Naive thymus-derived CD8-positive, alpha-beta T cell (primary cell): Measurements from ENCODE around the gene PLEKHG5. TPM values are rescaled to one million over a fixed set of nuclear protein-coding genes. Genes with fewer than 3 reads are reported as not detected.
A peak's percentile ranks its signal among the peaks of the same experiment; 100 is the strongest.
"Not testable (repeated sequence)": the region's sequence is repeated elsewhere in the genome, so short reads cannot be mapped to it uniquely, and the experiment has no call there.

Source experiments
- ATAC-seq, 2 donors: fragments of 150-1000 bp; cut with Tn5 transposase in 1 of 2; sonication (Bioruptor Pico), chemical (Tn5 transposase) in 1 of 2; 1 replicate in 1 of 2; 2 replicates in 1 of 2; pipeline ENCODE4 v1.10.0; 2021; ENCODE audit warnings: mild to moderate bottlenecking in 2 of 2, moderate library complexity in 2 of 2
- POLR2A ChIA-PET: fragments of 350-600 bp; sonication (Branson Sonifier 250); formaldehyde crosslinking; loops from one replicate; lab custom pipeline; 2021; ENCODE audit warnings: antibody characterized with exemption; lab: Charles Lee
- DNase-seq, 10 donors: peaks; one replicate each; pipeline versions ENCODE4 v3.0.0 to v3.0.0-alpha.2; 2020 to 2022
- H3K27ac Mint-ChIP-seq, 10 donors: one replicate each; pipeline ENCODE4 v1.8.0; 2020 to 2022; ENCODE audit warnings: mild to moderate bottlenecking in 10 of 10, mixed read lengths in 10 of 10, moderate library complexity in 4 of 10, inconsistent platforms in 1 of 10
- H3K27me3 Mint-ChIP-seq, 5 donors: one replicate each; pipeline ENCODE4 v1.8.0; 2021 to 2022; ENCODE audit warnings: mixed read lengths in 5 of 5
- H3K36me3 Mint-ChIP-seq, 3 donors: one replicate each; pipeline ENCODE4 v1.8.0; 2020 to 2022; ENCODE audit warnings: mixed read lengths in 3 of 3, mild to moderate bottlenecking in 2 of 3, inconsistent platforms in 1 of 3
- H3K4me1 Mint-ChIP-seq, 4 donors: one replicate each; pipeline ENCODE4 v1.8.0; 2021 to 2022; ENCODE audit warnings: mixed read lengths in 4 of 4
- H3K4me3 Mint-ChIP-seq, 10 donors: one replicate each; pipeline ENCODE4 v1.8.0; 2020 to 2022; ENCODE audit warnings: mild to moderate bottlenecking in 10 of 10, mixed read lengths in 10 of 10, moderate library complexity in 6 of 10, inconsistent platforms in 1 of 10
- H3K9me3 Mint-ChIP-seq, 9 donors: one replicate each; pipeline ENCODE4 v1.8.0; 2020 to 2022; ENCODE audit warnings: mixed read lengths in 9 of 9, mild to moderate bottlenecking in 3 of 9, inconsistent platforms in 1 of 9, moderate library complexity in 1 of 9
- polyA plus RNA-seq, 3 donors: library from polyadenylated mRNA; unstranded; fragments of 300-500 nt; fragmentation: Illumina TruSeq; gene quantifications; one replicate each; pipeline ENCODE4 v1.2.3, GENCODE V29; 2021
- total RNA-seq, 8 experiments: library from RNA in 2 of 8; stranded (reverse) in 2 of 8; gene quantifications; one replicate each; pipeline ENCODE4 v1.2.3 and lab custom pipeline; 2021 to 2026

Gene PLEKHG5
- total and polyA plus RNA-seq, 5 experiments from 2014 or later: 0.57 to 7.0 (median 1.4) TPM

- H3K27me3 Mint-ChIP-seq, ATAC-seq, H3K4me3 Mint-ChIP-seq, H3K36me3 Mint-ChIP-seq, DNase-seq, H3K9me3 Mint-ChIP-seq: not testable (repeated sequence)
- peak overlapping the region in 1 of 10 donors; percentile 40 for H3K27ac Mint-ChIP-seq
- H3K4me1 Mint-ChIP-seq: peaks cover 17 to 50% (median 39%) of the 10 kb centered on the region in 4 donors
- POLR2A ChIA-PET: interaction anchor here (1.3 to 6.2 kb wide), 3 partner anchors 52 to 106 kb away, joined by 3 to 43 read pairs (median 30); partner anchors contain the start of genes NOL9 and TAS1R1
Measured at GRCh38 chr1:6493834-6494223, 2.4 kb upstream of the PLEKHG5 start.

GRCh38 chr1:6491966-6492365 is 499 bp upstream of the PLEKHG5 start:
- POLR2A ChIA-PET: interaction anchor here (0.5 to 6.2 kb wide), 9 partner anchors 8 to 130 kb away, joined by 3 to 43 read pairs (median 9); partner anchors contain the start of genes ESPN, KLHL21, NOL9 and TAS1R1
- Mint-ChIP-seq H3K27ac (peak overlapping the region in 8 of 10 donors; percentile 42 to 86 (median 76)), H3K36me3 (peaks cover 0 to 2% (median 0%) of the 10 kb centered on the region in 3 donors), H3K9me3 (no peaks in the 10 kb centered on the region), H3K4me1 (peaks cover 19 to 42% (median 35%) of the 10 kb centered on the region in 4 donors), H3K4me3 (peak overlapping the region; percentile 76 to 87 (median 82)), H3K27me3 (peaks cover 0 to 14% (median 7%) of the 10 kb centered on the region in 5 donors)
- DNase-seq (no peak), ATAC-seq (no peak)

GRCh38 chr1:6491081-6491449 is 402 bp downstream of the PLEKHG5 start:
- H3K9me3 Mint-ChIP-seq: no peaks in the 10 kb centered on the region
- POLR2A ChIA-PET: interaction anchor here (1.0 to 6.2 kb wide), 16 partner anchors 8 to 211 kb away, joined by 3 to 43 read pairs (median 5); partner anchors contain the start of genes DNAJC11, KLHL21, NOL9 and TAS1R1
- ATAC-seq (no peak), DNase-seq (no peak)
- peak overlapping the region in 9 of 10 donors; percentile 42 to 86 (median 74) for H3K27ac Mint-ChIP-seq
- H3K27me3 Mint-ChIP-seq: peaks cover 5 to 23% (median 16%) of the 10 kb centered on the region in 5 donors
- peaks cover 24 to 45% (median 36%) of the 10 kb centered on the region in 4 donors for H3K4me1 Mint-ChIP-seq
- peak overlapping the region; percentile 76 to 87 (median 82) for H3K4me3 Mint-ChIP-seq
- peaks cover 0 to 2% (median 0%) of the 10 kb centered on the region in 3 donors for H3K36me3 Mint-ChIP-seq

- Mint-ChIP-seq H3K4me1 (peaks cover 25 to 43% (median 31%) of the 10 kb centered on the region in 4 donors), H3K36me3 (peaks cover 0 to 2% (median 0%) of the 10 kb centered on the region in 3 donors), H3K4me3 (peak overlapping the region; percentile 76 to 87 (median 82)), H3K27me3 (peaks cover 5 to 27% (median 18%) of the 10 kb centered on the region in 5 donors), H3K9me3 (no peaks in the 10 kb centered on the region), H3K27ac (peak overlapping the region in 7 of 10 donors; percentile 34 to 86 (median 67))
- ATAC-seq (peak; percentile 45 to 60), DNase-seq (peak; percentile 20 to 72 (median 40))
- POLR2A ChIA-PET: interaction anchor here (1.0 to 6.2 kb wide), 17 partner anchors 9 to 211 kb away, joined by 3 to 43 read pairs (median 5); partner anchors contain the start of genes DNAJC11, KLHL21, NOL9 and TAS1R1
Measured at GRCh38 chr1:6490181-6491080, 1.0 kb downstream of the PLEKHG5 start.

GRCh38 chr1:6489799-6490180 is 1.7 kb downstream of the PLEKHG5 start:
- peak overlapping the region in 3 of 10 donors; percentile 19 to 67 (median 58) for H3K27ac Mint-ChIP-seq

GRCh38 chr1:6489383-6489765 is 2.1 kb downstream of the PLEKHG5 start:
- POLR2A ChIA-PET: interaction anchor here (1.4 to 6.2 kb wide), 6 partner anchors 10 to 65 kb away, joined by 3 to 43 read pairs (median 20); partner anchors contain the start of genes NOL9 and TAS1R1
- peaks cover 22 to 43% (median 29%) of the 10 kb centered on the region in 4 donors for H3K4me1 Mint-ChIP-seq
- peak overlapping the region in 2 of 10 donors; percentile 18 to 85 for H3K4me3 Mint-ChIP-seq
- H3K9me3 Mint-ChIP-seq: no peaks in the 10 kb centered on the region
- peaks cover 0 to 3% (median 0%) of the 10 kb centered on the region in 3 donors for H3K36me3 Mint-ChIP-seq
- H3K27me3 Mint-ChIP-seq: peaks cover 5 to 36% (median 21%) of the 10 kb centered on the region in 5 donors
- no peak for DNase-seq
- no peak overlapping the region for H3K27ac Mint-ChIP-seq
- no peak for ATAC-seq

More at GRCh38 chr1:6489799-6490180, 1.7 kb downstream of the PLEKHG5 start:
- Mint-ChIP-seq H3K36me3 (peaks cover 0 to 2% (median 0%) of the 10 kb centered on the region in 3 donors), H3K9me3 (no peaks in the 10 kb centered on the region), H3K4me1 (peaks cover 25 to 43% (median 30%) of the 10 kb centered on the region in 4 donors), H3K27me3 (peaks cover 5 to 31% (median 18%) of the 10 kb centered on the region in 5 donors), H3K4me3 (peak overlapping the region; percentile 68 to 87 (median 76))
- peak; percentile 62 to 70 for ATAC-seq
- peak; percentile 57 to 84 (median 75) for DNase-seq
- POLR2A ChIA-PET: interaction anchor here (1.0 to 6.2 kb wide), 10 partner anchors 10 to 141 kb away, joined by 3 to 43 read pairs (median 10); partner anchors contain the start of genes KLHL21, NOL9 and TAS1R1

- peak overlapping the region in 1 of 10 donors; percentile 18 for H3K4me3 Mint-ChIP-seq
- peaks cover 0 to 3% (median 0%) of the 10 kb centered on the region in 3 donors for H3K36me3 Mint-ChIP-seq
- POLR2A ChIA-PET: interaction anchor here (1.4 to 6.2 kb wide), 5 partner anchors 11 to 65 kb away, joined by 3 to 43 read pairs (median 11); partner anchors contain the start of genes NOL9 and TAS1R1
- DNase-seq: no peak
- H3K27ac Mint-ChIP-seq: peak overlapping the region in 1 of 10 donors; percentile 72
- peaks cover 22 to 43% (median 29%) of the 10 kb centered on the region in 4 donors for H3K4me1 Mint-ChIP-seq
- H3K27me3 Mint-ChIP-seq: peaks cover 5 to 37% (median 21%) of the 10 kb centered on the region in 5 donors
- no peaks in the 10 kb centered on the region for H3K9me3 Mint-ChIP-seq
- no peak for ATAC-seq
Measured at GRCh38 chr1:6488602-6489382, 2.7 kb downstream of the PLEKHG5 start.

- POLR2A ChIA-PET: interaction anchor here (5.3 to 6.2 kb wide), 2 partner anchors 27 to 66 kb away, joined by 30 to 43 read pairs; partner anchors contain the start of genes NOL9 and TAS1R1
- peaks cover 0 to 3% (median 0%) of the 10 kb centered on the region in 3 donors for H3K36me3 Mint-ChIP-seq
- H3K27ac Mint-ChIP-seq: peak overlapping the region in 1 of 10 donors; percentile 72
- peak overlapping the region in 1 of 10 donors; percentile 22 for H3K4me3 Mint-ChIP-seq
- H3K27me3 Mint-ChIP-seq: peaks cover 5 to 37% (median 21%) of the 10 kb centered on the region in 5 donors
- H3K4me1 Mint-ChIP-seq: peaks cover 20 to 38% (median 24%) of the 10 kb centered on the region in 4 donors
- H3K9me3 Mint-ChIP-seq: no peaks in the 10 kb centered on the region
- ATAC-seq (no peak), DNase-seq (no peak)
Measured at GRCh38 chr1:6487804-6488484, 3.5 kb downstream of the PLEKHG5 start.

- Mint-ChIP-seq H3K27me3 (peaks cover 7 to 37% (median 21%) of the 10 kb centered on the region in 5 donors), H3K27ac (peak overlapping the region in 2 of 10 donors; percentile 25 to 69), H3K9me3 (no peaks in the 10 kb centered on the region), H3K4me1 (peaks cover 13 to 25% (median 16%) of the 10 kb centered on the region in 4 donors), H3K4me3 (peak overlapping the region in 6 of 10 donors; percentile 28 to 85 (median 61)), H3K36me3 (peaks cover 0 to 3% (median 0%) of the 10 kb centered on the region in 3 donors)
- ATAC-seq: peak; percentile 74 to 76
- POLR2A ChIA-PET: interaction anchor here (0.7 to 3.6 kb wide), 4 partner anchors 27 to 160 kb away, joined by 3 to 15 read pairs (median 6); partner anchors contain the start of genes NOL9, TAS1R1 and ZBTB48
- DNase-seq: peak; percentile 67 to 92 (median 83)
Measured at GRCh38 chr1:6486433-6487011, 4.9 kb downstream of the PLEKHG5 start.
